Activated T-helper 1 cell treated with anti-CD3 and anti-CD28 coated beads, Interleukin-2, amount 50 U/mL, for 16 hours (primary cell): ENCODE measurements around the gene CEMIP2.
"Not testable (repeated sequence)": the region's sequence is repeated elsewhere in the genome, so short reads cannot be mapped to it uniquely, and the experiment has no call there.

Source experiments
- DNase-seq, 2 donors: peaks; one replicate each; pipeline ENCODE4 v3.0.0-alpha.2; 2020; ENCODE audit warnings: low read depth in 1 of 2, low spot score in 1 of 2

The CEMIP2 gene

DNA sequence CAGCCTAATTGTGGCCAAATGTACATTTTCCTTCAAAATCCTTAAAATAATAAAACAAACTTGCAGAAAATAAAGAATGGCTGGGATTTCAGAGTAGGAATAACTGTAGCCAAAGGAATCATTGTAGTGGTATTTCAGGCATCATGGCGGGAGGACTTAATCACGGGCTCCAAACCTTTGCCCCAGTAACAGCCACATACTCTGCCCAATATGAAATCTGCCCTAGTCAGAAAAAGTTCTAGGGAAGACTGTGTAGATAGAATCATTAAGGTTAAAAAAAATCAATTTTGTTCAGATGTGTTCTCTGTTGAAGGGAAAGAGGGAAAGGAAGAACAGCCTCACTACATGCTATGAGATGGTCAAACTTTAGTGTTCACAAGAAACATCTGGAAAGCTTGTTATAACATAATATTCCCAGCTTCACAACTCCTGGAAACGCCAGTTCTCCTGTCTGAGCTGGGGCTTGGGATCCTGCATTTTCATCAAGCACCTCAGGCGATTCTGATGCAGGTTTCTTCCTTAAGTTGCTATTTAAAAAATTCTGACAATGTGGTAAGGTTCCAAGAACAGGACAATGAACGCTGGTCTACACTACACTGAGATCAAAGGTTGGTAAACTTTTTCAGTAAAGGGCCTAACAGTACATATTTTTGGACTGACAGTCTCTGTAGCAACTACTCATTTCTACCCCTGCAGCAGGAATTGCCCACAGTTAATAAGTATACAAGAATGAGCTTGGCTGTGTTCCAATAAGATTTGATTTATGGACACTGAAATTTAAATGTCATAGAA, 87.9 kb downstream of the CEMIP2 start:
- DNase-seq, result no peak

GRCh38 chr9:71678999-71679398, 89.3 kb downstream of the CEMIP2 start:
- DNase-seq, result no peak

DNA sequence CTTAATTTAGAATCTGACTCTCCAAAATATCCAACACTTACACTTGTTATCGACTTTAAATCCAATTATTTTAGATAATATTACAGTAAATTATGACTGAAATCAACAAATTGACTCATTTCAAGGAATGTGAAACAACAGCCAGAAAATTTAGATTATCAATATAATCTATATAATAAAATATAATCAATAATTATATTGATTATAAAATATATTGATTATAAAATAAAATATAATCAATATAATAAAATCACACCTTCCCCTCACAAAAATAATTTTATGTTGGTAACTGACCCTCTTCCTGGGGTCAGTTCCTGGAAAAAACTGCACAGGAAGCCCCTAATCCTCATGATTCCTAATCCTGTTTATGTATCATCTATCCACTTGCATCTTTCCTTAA, 91.1 kb downstream of the CEMIP2 start:
- no peak for DNase-seq

DNA sequence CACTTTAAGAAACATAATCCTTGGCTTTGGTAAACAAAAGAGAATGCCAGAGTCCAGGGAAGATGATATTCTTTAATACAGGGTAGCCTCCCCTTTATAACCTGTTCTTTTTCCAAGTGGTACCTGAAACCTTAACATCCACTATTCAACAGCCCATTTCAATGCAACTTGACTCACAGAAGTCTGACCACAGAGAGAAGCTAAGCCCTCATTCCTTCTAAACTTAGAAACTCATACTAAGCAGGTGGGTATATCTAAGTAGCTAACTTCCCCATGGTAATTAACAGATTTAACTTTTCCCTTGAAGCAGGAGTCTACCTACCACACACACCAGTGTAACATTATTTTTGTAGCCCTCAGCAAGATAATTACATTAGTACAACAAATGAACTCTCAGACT, 91.9 kb downstream of the CEMIP2 start:
- no peak for DNase-seq

DNA sequence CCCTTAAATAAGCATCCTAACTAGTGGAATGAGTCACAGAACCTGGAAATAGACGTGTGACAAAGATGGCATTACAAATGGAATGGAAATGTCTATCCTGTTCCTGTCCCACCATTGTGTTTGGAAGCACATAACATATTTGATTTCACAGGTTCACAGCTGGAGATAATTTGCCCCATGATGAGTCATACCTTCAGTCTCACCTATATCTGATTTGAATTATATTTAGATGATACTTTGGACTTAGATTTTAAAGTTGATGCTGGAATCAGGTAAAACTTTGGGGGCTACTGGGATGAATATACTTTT, 92.5 kb downstream of the CEMIP2 start:
- no peak for DNase-seq

GRCh38 chr9:71675105-71675856, 93.0 kb downstream of the CEMIP2 start:
- DNase-seq, result no peak

GRCh38 chr9:71672573-71672972, 95.7 kb downstream of the CEMIP2 start:
- no peak for DNase-seq

GRCh38 chr9:71671289-71671688, 97.0 kb downstream of the CEMIP2 start:
- no peak for DNase-seq

- no peak for DNase-seq
Measured at GRCh38 chr9:71670121-71670520, 98.2 kb downstream of the CEMIP2 start.

- no peak for DNase-seq
Measured at GRCh38 chr9:71669284-71669995, 98.9 kb downstream of the CEMIP2 start.

DNA sequence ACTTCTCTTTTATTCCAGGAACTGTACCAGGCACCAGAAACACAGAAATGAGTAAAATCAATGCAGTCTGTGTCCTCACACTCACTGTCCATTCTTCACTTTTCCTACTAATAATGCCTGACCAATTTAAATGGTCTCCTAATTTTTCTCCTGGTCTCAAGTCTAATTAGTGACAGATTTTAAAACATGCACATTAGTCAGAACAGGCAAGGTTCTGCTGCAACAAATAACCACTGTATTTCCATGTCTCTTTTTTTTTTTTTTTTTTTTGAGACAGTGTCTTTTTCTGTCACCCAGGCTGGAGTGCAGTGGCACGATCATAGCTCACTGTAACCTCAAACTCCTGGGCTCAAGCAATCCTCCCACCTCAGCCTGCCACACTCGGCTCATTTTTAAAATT, 99.6 kb downstream of the CEMIP2 start:
- no peak for DNase-seq

- DNase-seq, result no peak
Measured at GRCh38 chr9:71665247-71665646, 103.1 kb downstream of the CEMIP2 start.

DNA sequence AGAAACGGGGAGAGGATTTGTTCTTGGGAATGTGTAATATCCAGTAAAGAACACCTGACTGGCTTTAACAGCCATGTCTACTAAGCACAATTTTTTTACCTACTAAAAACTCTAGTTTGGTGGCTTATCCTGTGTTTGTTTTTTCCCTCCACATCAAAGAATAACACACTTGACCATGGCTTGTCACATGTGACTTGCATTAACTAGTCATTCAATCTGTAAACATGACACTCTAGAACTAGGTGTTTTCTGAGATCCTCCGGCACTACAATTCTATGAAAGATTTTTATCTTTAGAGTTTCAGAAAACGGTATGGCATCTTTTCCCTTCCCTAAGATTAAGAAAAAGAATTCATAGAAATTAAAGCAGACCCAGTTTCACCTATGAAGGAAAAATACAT, 103.7 kb downstream of the CEMIP2 start:
- no peak for DNase-seq

GRCh38 chr9:71663931-71664459, 104.3 kb downstream of the CEMIP2 start:
- DNase-seq, result no peak

DNA sequence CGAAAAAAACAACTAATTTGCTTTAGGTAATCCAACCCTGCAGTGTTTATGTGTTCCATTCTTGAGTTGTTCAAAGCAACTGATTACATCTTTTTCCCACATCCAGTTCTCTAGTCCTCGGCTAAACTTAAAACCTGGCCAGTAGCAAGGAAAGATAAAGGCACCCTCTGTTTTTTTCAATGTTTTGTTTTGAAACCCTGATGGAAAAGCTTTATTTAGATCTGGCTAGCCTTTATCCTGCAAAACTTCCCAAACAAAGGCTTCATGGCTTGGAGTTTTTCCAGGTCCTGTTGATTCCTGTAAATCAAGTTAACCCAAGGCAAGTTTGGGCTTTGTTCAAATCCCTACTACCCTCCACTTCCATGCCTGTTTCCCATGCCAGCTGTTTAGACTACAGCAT, 105.1 kb downstream of the CEMIP2 start:
- no peak for DNase-seq

- DNase-seq, result no peak
Measured at GRCh38 chr9:71662082-71662481, 106.2 kb downstream of the CEMIP2 start.

- not testable (repeated sequence) for DNase-seq
Measured at GRCh38 chr9:71657276-71657675, 111.0 kb downstream of the CEMIP2 start.

- no peak for DNase-seq
Measured at GRCh38 chr9:71656496-71656895, 111.8 kb downstream of the CEMIP2 start.

DNA sequence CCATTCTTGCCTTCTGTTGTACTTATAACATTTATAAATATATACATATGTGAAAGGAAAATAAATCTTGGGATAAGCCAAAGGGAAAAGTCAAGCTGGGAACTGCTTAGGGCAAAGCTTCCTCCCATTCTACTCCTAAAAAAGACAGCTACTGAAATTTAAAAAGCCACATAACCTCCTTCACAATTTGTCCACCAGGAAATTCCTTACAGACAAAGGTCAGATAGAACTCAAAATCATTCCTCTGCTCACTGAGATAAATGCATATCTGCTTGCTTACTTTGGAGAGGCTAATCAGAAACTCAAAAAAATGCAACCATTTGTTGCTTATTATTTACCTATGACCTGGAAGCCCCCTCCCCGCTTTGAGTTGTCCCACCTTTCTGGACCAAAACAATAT, 112.5 kb downstream of the CEMIP2 start:
- no peak for DNase-seq

- DNase-seq, result no peak
Measured at GRCh38 chr9:71655141-71655540, 113.2 kb downstream of the CEMIP2 start.

GRCh38 chr9:71652480-71652879, 115.8 kb downstream of the CEMIP2 start:
- DNase-seq, result no peak

GRCh38 chr9:71648453-71648852, 119.9 kb downstream of the CEMIP2 start:
- no peak for DNase-seq
